IPS-18a (cell line): ENCODE measurements around the gene SNX21.
A peak's percentile ranks its signal among the peaks of the same experiment; 100 is the strongest.

Experiments used
- H3K27ac ChIP-seq: one replicate; pipeline ENCODE4 v1.5.1; 2013; ENCODE audit warnings: low read length
- H3K27me3 ChIP-seq: one replicate; pipeline ENCODE4 v1.6.1; 2013; ENCODE audit warnings: mild to moderate bottlenecking, low read length; ENCODE audit not compliant: control insufficient read depth, insufficient read depth
- H3K36me3 ChIP-seq: one replicate; pipeline ENCODE4 v1.6.1; 2013; ENCODE audit warnings: low read depth, low read length; ENCODE audit not compliant: control insufficient read depth
- H3K4me1 ChIP-seq: one replicate; pipeline ENCODE4 v1.6.1; 2013; ENCODE audit warnings: low read depth, low read length; ENCODE audit not compliant: control insufficient read depth
- H3K4me3 ChIP-seq: one replicate; pipeline ENCODE4 v1.5.1; 2013; ENCODE audit warnings: low read length
- H3K9ac ChIP-seq: one replicate; pipeline ENCODE4 v1.6.1; 2013; ENCODE audit warnings: mild to moderate bottlenecking, low read length, moderate library complexity
- H3K9me3 ChIP-seq: one replicate; pipeline ENCODE4 v1.6.1; 2013; ENCODE audit warnings: low read depth, low read length; ENCODE audit not compliant: control insufficient read depth

Gene SNX21

DNA sequence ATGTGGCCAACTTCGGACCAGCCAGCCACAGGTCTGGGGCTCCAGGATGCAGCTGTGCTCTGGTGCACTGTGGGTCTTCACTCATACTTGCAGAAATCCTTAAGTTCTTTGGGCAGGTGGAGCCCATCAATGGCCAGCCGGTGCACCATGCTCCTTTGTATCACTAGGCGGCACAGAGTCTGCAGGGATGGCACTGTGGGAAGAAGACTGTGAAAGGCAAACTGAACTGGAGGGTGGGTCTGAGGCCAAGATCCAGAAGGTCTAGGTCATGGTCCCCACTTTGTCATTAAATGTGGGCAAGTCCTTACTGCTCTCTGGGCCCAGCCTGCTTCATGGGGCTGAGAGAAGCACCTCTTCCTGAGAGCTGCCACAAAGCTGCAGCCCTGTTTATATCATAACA is 55.1 kb downstream of the SNX21 start:
- Histone ChIP-seq H3K9ac (no peak overlapping the region), H3K4me3 (no peak overlapping the region), H3K27ac (no peak overlapping the region), H3K36me3 (peaks cover 10% of the 10 kb centered on the region), H3K4me1 (no peaks in the 10 kb centered on the region), H3K27me3 (no peaks in the 10 kb centered on the region), H3K9me3 (no peaks in the 10 kb centered on the region)

DNA sequence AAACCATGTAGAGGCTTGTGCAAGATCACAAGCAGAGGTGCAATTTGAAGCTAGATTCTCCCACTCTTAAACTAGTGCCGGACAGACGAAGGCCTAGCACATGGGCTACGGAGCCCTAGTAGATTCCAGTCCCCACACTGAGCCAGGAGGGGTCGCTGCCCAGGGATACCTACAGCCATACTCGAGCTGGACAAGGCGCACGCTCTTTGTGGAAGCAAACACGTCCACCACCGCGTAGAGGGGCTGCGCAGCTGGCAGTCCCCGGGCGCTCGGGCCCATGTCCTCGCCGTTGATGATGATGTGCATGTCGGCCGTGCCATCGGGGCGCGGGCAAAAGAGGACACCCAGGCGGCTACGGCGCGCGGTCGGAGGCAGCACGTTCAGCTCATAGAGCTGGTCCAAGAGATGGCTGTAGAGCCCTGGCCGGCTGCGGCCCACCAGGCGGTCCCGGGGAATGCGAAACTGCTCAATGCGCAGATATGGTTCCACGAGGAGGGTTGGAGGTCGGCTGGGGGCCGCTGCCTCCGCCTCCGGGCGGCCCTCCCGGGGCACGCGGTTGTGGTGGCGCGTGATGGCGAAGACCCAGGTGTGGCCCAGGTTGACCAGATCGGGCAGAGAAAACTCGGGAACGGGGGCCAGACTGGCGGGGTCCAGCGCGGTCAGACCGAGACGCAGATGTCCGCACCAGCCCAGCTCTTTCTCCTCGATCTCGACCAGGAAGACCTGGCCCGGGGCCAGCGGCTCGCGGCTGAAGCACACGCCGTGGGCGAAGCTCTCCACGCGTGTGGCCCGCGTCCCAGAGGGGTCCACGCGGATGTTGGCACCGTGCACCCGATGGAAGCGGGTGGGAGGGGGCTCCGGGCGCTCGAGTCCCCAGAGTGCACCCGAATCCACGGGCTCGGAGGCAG is 56.7 kb downstream of the SNX21 start:
- peak overlapping the region; percentile 63 for H3K9ac ChIP-seq
- no peaks in the 10 kb centered on the region for H3K4me1 ChIP-seq
- H3K9me3 ChIP-seq, result no peaks in the 10 kb centered on the region
- H3K36me3 ChIP-seq, result peaks cover 13% of the 10 kb centered on the region
- no peak overlapping the region for H3K27ac ChIP-seq
- H3K4me3 ChIP-seq, result peak overlapping the region; percentile 77
- H3K27me3 ChIP-seq, result no peaks in the 10 kb centered on the region

DNA sequence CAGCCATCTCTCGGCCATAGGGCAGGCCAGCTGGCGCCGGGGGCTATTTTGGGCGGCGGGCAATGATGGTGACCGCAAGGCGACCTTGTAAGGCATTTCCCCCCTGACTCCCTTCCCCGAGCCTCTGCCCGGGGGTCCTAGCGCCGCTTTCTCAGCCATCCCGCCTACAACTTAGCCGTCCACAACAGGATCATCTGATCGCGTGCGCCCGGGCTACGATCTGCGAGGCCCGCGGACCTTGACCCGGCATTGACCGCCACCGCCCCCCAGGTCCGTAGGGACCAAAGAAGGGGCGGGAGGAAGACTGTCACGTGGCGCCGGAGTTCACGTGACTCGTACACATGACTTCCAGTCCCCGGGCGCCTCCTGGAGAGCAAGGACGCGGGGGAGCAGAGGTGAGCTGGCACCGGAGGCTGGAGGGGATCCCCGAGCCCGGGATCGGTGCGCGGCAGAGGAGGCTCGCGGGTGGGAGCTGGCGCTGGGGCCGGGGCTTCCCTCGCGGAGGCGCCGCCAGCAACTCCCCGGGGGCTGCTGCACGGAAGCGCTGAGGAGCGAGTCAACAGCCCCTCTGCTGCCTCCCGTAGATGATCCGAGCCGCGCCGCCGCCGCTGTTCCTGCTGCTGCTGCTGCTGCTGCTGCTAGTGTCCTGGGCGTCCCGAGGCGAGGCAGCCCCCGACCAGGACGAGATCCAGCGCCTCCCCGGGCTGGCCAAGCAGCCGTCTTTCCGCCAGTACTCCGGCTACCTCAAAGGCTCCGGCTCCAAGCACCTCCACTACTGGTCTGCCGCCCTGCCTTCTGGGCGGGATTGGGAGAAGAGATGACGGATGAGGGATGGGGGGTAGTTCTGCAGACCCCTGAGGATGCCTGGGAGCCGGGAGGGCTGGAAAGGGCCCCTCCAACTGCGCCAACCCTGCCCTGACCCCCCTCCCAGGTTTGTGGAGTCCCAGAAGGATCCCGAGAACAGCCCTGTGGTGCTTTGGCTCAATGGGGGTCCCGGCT is 57.7 kb downstream of the SNX21 start, which contains the start of the genes CTSA and NEURL2:
TSS of gene CTSA (plus strand) at position 351 of the 999 bp plus-strand sequence. CDS start at position 585, 234 bp downstream.
TSS of gene NEURL2 (minus strand) at position 224 of the 999 bp plus-strand sequence. CDS start at position 7, 217 bp downstream.
- no peaks in the 10 kb centered on the region for H3K4me1 ChIP-seq
- H3K9me3 ChIP-seq, result no peaks in the 10 kb centered on the region
- H3K27me3 ChIP-seq, result no peaks in the 10 kb centered on the region
- peaks cover 11% of the 10 kb centered on the region for H3K36me3 ChIP-seq
- H3K4me3 ChIP-seq, result peak within 1 kb of the TSS; percentile 77
- H3K27ac ChIP-seq, result no peak within 1 kb of the TSS
- peak within 1 kb of the TSS; percentile 63 for H3K9ac ChIP-seq

DNA sequence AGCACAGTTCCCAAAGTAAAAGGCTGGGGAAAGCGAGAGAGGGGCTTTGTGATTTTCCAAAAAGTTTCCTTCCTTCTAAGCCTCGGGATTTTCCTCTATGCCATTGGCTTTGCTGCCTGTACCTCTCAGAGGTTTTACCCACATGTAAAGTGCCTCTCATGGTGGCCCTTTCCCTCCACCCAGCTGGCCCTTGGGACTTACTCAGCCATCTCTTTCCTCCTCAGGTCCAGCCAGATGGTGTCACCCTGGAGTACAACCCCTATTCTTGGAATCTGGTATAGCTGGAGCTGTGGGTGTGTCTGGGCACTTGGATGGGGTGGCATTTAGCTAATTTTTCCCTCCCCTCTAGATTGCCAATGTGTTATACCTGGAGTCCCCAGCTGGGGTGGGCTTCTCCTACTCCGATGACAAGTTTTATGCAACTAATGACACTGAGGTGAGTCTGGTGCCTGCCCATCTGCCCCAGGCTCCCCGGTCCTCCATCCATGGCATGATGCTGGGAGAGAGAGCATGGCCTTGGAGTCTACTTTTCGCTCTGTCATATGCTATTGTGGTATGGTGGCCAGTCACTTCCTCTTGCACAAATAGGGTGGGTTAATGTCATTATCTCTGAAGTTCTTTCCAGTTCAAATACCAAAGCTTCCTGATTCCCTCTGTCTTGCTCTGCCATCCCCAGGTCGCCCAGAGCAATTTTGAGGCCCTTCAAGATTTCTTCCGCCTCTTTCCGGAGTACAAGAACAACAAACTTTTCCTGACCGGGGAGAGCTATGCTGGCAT is 58.6 kb downstream of the SNX21 start:
- H3K9ac ChIP-seq, result peak overlapping the region; percentile 63
- H3K4me3 ChIP-seq, result peak overlapping the region; percentile 77
- no peak overlapping the region for H3K27ac ChIP-seq
- H3K36me3 ChIP-seq, result peaks cover 12% of the 10 kb centered on the region
- no peaks in the 10 kb centered on the region for H3K9me3 ChIP-seq
- H3K27me3 ChIP-seq, result no peaks in the 10 kb centered on the region
- no peaks in the 10 kb centered on the region for H3K4me1 ChIP-seq
